GM12865 (cell line): Measurements from ENCODE around the gene MAGI1.

Experiments
- DNase-seq: peaks from one replicate; pipeline ENCODE4 v3.0.0; 2010; ENCODE audit warnings: low read depth
- H3K4me3 ChIP-seq: 2 replicates; pipeline ENCODE4 v1.5.1; 2011; ENCODE audit warnings: mild to moderate bottlenecking, low read depth, low read length, control low read depth
- CTCF ChIP-seq: IDR thresholded peaks from 2 replicates; pipeline ENCODE4 v1.5.1; 2011; ENCODE audit warnings: low read length, control low read depth, low read depth, inconsistent platforms; ENCODE audit not compliant: insufficient read depth; ENCODE audit errors: missing control alignments

The MAGI1 gene

GRCh38 chr3:65713016-65713415 is 325.7 kb downstream of the MAGI1 start:
- DNase-seq, result no peak
- no peak for TF ChIP-seq CTCF
- H3K4me3 ChIP-seq, result no peak overlapping the region

GRCh38 chr3:65712140-65712539 is 326.6 kb downstream of the MAGI1 start:
- no peak for TF ChIP-seq CTCF
- no peak overlapping the region for H3K4me3 ChIP-seq
- no peak for DNase-seq

GRCh38 chr3:65706776-65707568 is 331.7 kb downstream of the MAGI1 start:
- H3K4me3 ChIP-seq, result no peak overlapping the region
- TF ChIP-seq CTCF, result no peak
- DNase-seq, result no peak

- H3K4me3 ChIP-seq, result no peak overlapping the region
- DNase-seq, result no peak
- TF ChIP-seq CTCF, result no peak
Observed at GRCh38 chr3:65706301-65706700, 332.4 kb downstream of the MAGI1 start.

- no peak for DNase-seq
- no peak for TF ChIP-seq CTCF
- no peak overlapping the region for H3K4me3 ChIP-seq
Observed at GRCh38 chr3:65703820-65704219, 334.9 kb downstream of the MAGI1 start.

- H3K4me3 ChIP-seq, result no peak overlapping the region
- no peak for DNase-seq
- TF ChIP-seq CTCF, result no peak
Observed at GRCh38 chr3:65703026-65703425, 335.7 kb downstream of the MAGI1 start.

- no peak for TF ChIP-seq CTCF
- H3K4me3 ChIP-seq, result no peak overlapping the region
- DNase-seq, result no peak
Observed at GRCh38 chr3:65702202-65702601, 336.5 kb downstream of the MAGI1 start.
